GM12874 (cell line): ENCODE data around the gene PRM3.

Source experiments
- CTCF ChIP-seq: IDR thresholded peaks from 2 replicates; pipeline ENCODE4 v1.5.1; 2011; ENCODE audit warnings: low read depth, mild to moderate bottlenecking, control low read depth, low read length, moderate library complexity; ENCODE audit not compliant: insufficient read depth

The PRM3 gene

GRCh38 chr16:11273721-11274324, 394 bp upstream of the PRM3 start:
- no peak for TF ChIP-seq CTCF

DNA sequence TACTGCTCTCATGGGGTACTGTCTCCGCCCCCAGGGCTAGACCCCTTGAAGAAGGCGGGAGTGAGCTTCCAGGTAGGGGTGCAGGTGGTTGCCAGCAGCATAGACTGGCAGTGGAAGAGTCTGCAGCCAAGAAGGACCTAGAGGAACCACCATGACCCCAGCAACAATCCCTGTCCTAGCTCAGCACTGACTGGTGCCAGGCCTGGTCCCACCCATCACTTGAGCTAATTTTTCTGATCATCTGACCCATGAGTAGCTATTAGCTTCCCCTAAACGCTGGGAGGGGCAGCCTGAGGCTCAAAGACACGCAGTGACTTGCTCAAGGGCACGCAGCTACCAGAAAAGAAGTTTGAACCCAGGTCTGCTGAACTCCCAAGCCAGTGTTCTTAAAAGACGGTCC, 945 bp downstream of the PRM3 start:
- TF ChIP-seq CTCF = no peak

DNA sequence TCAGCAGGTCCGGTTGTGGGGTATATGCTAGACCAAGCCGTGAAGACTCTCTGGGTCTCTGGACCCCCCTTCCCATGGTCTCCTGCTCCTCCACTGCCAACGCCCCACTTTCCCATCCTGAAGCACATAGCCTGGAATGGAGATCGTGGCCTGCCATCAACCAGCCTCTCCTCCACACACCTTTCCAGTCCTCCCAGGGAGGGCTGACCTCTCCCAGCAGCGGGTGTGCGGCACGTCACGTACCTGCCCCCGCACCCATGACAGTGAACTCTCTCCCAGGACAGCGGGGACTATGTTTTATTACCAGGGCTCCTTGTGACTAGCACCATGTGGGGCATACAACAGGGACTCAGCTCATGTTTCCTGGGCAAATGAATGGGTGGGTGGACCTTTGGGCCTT, 1.8 kb downstream of the PRM3 start:
- TF ChIP-seq CTCF = no peak

- TF ChIP-seq CTCF = no peak
These were observed 2.7 kb downstream of the PRM3 start for GRCh38 chr16:11270602-11271162.

- no peak for TF ChIP-seq CTCF
These were observed 4.5 kb downstream of the PRM3 start, which contains the start of gene TNP2 for GRCh38 chr16:11268921-11269375. TSS of gene TNP2 (minus strand) at chr16:11269325. CDS start at chr16:11269262, 63 bp downstream.

DNA sequence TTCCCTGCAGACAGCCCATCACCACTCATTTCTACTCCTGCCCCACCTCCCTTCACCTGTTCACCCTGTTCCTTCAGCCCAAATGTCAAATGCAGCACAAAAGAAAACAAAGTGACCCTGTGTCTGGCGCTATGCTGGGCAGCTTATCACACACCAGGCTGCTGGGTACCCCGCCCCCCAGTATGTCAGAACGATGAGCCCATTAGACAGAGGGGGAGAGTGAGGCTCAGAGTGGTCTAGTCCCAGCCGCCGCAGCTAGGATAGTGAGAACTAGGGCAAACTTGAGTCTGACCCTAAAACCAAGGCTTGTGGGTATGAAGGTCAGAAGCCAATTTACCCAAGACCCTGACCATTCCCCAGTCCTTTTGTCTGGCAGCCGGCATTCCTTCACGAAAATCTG, 8.3 kb downstream of the PRM3 start:
- no peak for TF ChIP-seq CTCF

- no peak for TF ChIP-seq CTCF
These were observed 9.1 kb downstream of the PRM3 start for GRCh38 chr16:11264155-11264832.
